GM23338 (cell line): ENCODE results near the gene TM9SF2. TPM values are rescaled to one million over a fixed set of nuclear protein-coding genes. Genes with fewer than 3 reads are reported as not detected.

Source experiments
- ATAC-seq: fragments of 200-7000 bp; cut with Tn5 transposase; 3 replicates; pipeline ENCODE4 v1.9.1; 2020
- DNase-seq: peaks from one replicate; pipeline ENCODE4 v3.0.0-alpha.2; 2015; ENCODE audit warnings: low spot score
- H2AFZ ChIP-seq: fragments of 200-600 bp; sonication (generic); 2 replicates; pipeline ENCODE4 v1.8.0; 2016; ENCODE audit warnings: antibody characterized with exemption, mild to moderate bottlenecking, moderate library complexity
- H3F3A ChIP-seq: fragments of 200-600 bp; sonication (generic); replicated peaks from 2 replicates; pipeline ENCODE4 v1.8.0; 2017; ENCODE audit warnings: antibody characterized with exemption, mixed run types, low read depth
- H3K27ac ChIP-seq: fragments of 200-600 bp; sonication (generic); 2 replicates; pipeline ENCODE4 v1.6.1; 2016; ENCODE audit warnings: low read depth
- H3K27me3 ChIP-seq: fragments of 200-600 bp; sonication (generic); 2 replicates; pipeline ENCODE4 v1.8.0; 2016; ENCODE audit warnings: mild to moderate bottlenecking, mixed run types, moderate library complexity; ENCODE audit not compliant: insufficient read depth
- H3K36me3 ChIP-seq: fragments of 200-600 bp; sonication (generic); 2 replicates; pipeline ENCODE4 v1.8.0; 2016; ENCODE audit warnings: mild to moderate bottlenecking; ENCODE audit not compliant: insufficient read depth
- H3K4me1 ChIP-seq: fragments of 200-600 bp; sonication (generic); 2 replicates; pipeline ENCODE4 v1.8.0; 2016; ENCODE audit warnings: mild to moderate bottlenecking, moderate library complexity; ENCODE audit not compliant: insufficient read depth
- H3K4me2 ChIP-seq: fragments of 200-600 bp; sonication (generic); 2 replicates; pipeline ENCODE4 v1.7.1; 2017; ENCODE audit warnings: mixed run types
- H3K4me3 ChIP-seq: fragments of 200-600 bp; sonication (generic); 2 replicates; pipeline ENCODE4 v1.6.1; 2016; ENCODE audit warnings: mixed run types
- H3K79me2 ChIP-seq: fragments of 200-600 bp; sonication (generic); replicated peaks from 2 replicates; pipeline ENCODE4 v1.8.0; 2017; ENCODE audit warnings: mild to moderate bottlenecking; ENCODE audit not compliant: insufficient read depth
- H3K9me2 ChIP-seq: fragments of 200-600 bp; sonication (generic); 2 replicates; pipeline ENCODE4 v1.8.0; 2017; ENCODE audit not compliant: insufficient read depth
- H4K20me1 ChIP-seq: fragments of 200-600 bp; sonication (generic); replicated peaks from 2 replicates; pipeline ENCODE4 v1.8.0; 2017; ENCODE audit warnings: mild to moderate bottlenecking; ENCODE audit not compliant: insufficient read depth
- H3K27ac Mint-ChIP-seq: 2 replicates; pipeline ENCODE4 v1.8.0; 2020; ENCODE audit warnings: inconsistent platforms, mild to moderate bottlenecking, moderate library complexity, mixed read lengths
- H3K27me3 Mint-ChIP-seq: 3 replicates; pipeline ENCODE4 v1.8.0; 2022; ENCODE audit warnings: low read depth, mild to moderate bottlenecking, moderate library complexity, mixed read lengths, inconsistent platforms; ENCODE audit not compliant: insufficient read depth, poor library complexity
- H3K36me3 Mint-ChIP-seq: 3 replicates; pipeline ENCODE4 v1.8.0; 2021; ENCODE audit warnings: low read depth, mild to moderate bottlenecking, inconsistent platforms, moderate library complexity, mixed read lengths
- H3K4me1 Mint-ChIP-seq: 3 replicates; pipeline ENCODE4 v1.8.0; 2020; ENCODE audit warnings: mild to moderate bottlenecking, inconsistent platforms, mixed read lengths
- H3K4me3 Mint-ChIP-seq: 3 replicates; pipeline ENCODE4 v1.8.0; 2021; ENCODE audit warnings: moderate library complexity, mild to moderate bottlenecking, inconsistent platforms, mixed read lengths
- H3K9me3 Mint-ChIP-seq: 3 replicates; pipeline ENCODE4 v1.8.0; 2020; ENCODE audit warnings: moderate library complexity, mild to moderate bottlenecking, inconsistent platforms, mixed read lengths
- CREB1 ChIP-seq: fragments of 250-450 bp; sonication (Bioruptor Pico); IDR thresholded peaks from 2 replicates; pipeline ENCODE4 v1.5.0; 2020; ENCODE audit warnings: low read depth, mild to moderate bottlenecking, moderate library complexity
- CTCF ChIP-seq, 2 experiments: fragments of 200-600 bp in 1 of 2; sonication (generic) in 1 of 2; conservative IDR thresholded peaks; 2 replicates each; pipeline versions ENCODE4 v1.5.1 to v1.6.1; 2016 to 2017; ENCODE audit warnings: antibody characterized with exemption in 2 of 2, low read depth in 2 of 2, mild to moderate bottlenecking in 2 of 2, moderate library complexity in 1 of 2
- ETS1 ChIP-seq: IDR thresholded peaks from 2 replicates; pipeline ENCODE4 v1.6.1; 2016; ENCODE audit warnings: antibody characterized with exemption
- EZH2 ChIP-seq: fragments of 200-600 bp; sonication (generic); IDR thresholded peaks from one replicate; pipeline ENCODE4 v1.8.0; 2017; ENCODE audit warnings: antibody characterized with exemption, mild to moderate bottlenecking, low read depth; ENCODE audit not compliant: unreplicated experiment
- EZH2phosphoT487 ChIP-seq: fragments of 200-600 bp; sonication (generic); IDR thresholded peaks from one replicate; pipeline ENCODE4 v1.8.1; 2018; ENCODE audit warnings: antibody characterized with exemption; ENCODE audit not compliant: unreplicated experiment
- JUNB ChIP-seq: IDR thresholded peaks from one replicate; pipeline ENCODE4 v1.6.1; 2016; ENCODE audit warnings: antibody characterized with exemption; ENCODE audit not compliant: unreplicated experiment
- NANOG ChIP-seq: IDR thresholded peaks from 2 replicates; pipeline ENCODE4 v1.6.1; 2016; ENCODE audit warnings: antibody characterized with exemption, borderline replicate concordance
- POLR2AphosphoS5 ChIP-seq: IDR thresholded peaks from 2 replicates; pipeline ENCODE4 v1.6.1; 2016; ENCODE audit warnings: antibody characterized with exemption, low read depth
- STAT1 ChIP-seq: IDR thresholded peaks from one replicate; pipeline ENCODE4 v1.6.1; 2016; ENCODE audit warnings: antibody characterized with exemption; ENCODE audit not compliant: unreplicated experiment
- ZNF114 ChIP-seq: fragments of 250-450 bp; sonication (Bioruptor Pico); IDR thresholded peaks from 2 replicates; pipeline ENCODE4 v1.5.0; 2020; ENCODE audit warnings: mild to moderate bottlenecking, moderate library complexity
- ZNF331 ChIP-seq: fragments of 250-450 bp; sonication (Bioruptor Pico); IDR thresholded peaks from 2 replicates; pipeline ENCODE4 v1.5.0; 2020; ENCODE audit warnings: low read depth, mild to moderate bottlenecking, moderate library complexity
- ZNF462 ChIP-seq: fragments of 250-450 bp; sonication (Bioruptor Pico); IDR thresholded peaks from 2 replicates; pipeline ENCODE4 v1.5.0; 2020; ENCODE audit warnings: mild to moderate bottlenecking, moderate library complexity
- polyA plus RNA-seq: library from polyadenylated mRNA; unstranded; fragments of >200 nt; fragmentation: Nextera tagmentation; extraction: Ambion mirVana; gene quantifications from 2 replicates; pipeline ENCODE4 v1.2.1, GENCODE V29; 2016
- total RNA-seq: library from RNA; depleted of rRNA; stranded (reverse); fragments of >200 nt; shearing (Covaris generic); gene quantifications from 2 replicates; pipeline ENCODE4 v1.2.3, GENCODE V29; 2014
- TF ChIP-seq, protein P1 (sequence below): IDR thresholded peaks from one replicate; pipeline ENCODE4 v1.6.1; 2018; ENCODE audit warnings: antibody characterized with exemption; ENCODE audit not compliant: unreplicated experiment

The TM9SF2 gene
- total and polyA plus RNA-seq, 2 experiments from 2014 or later: 50.5 to 115 TPM

- Mint-ChIP-seq H3K27me3 (peaks cover 3% of the 10 kb centered on the region), H3K27ac (no peak overlapping the region), H3K4me1 (peaks cover 21% of the 10 kb centered on the region), H3K36me3 (no peaks in the 10 kb centered on the region), H3K4me3 (no peak overlapping the region), H3K9me3 (no peaks in the 10 kb centered on the region)
- peak; percentile 41; the same call in 2 of the 3 replicates for ATAC-seq
- DNase-seq: no peak
- no peak overlapping the region for H3K4me3 ChIP-seq
- no peaks in the 10 kb centered on the region for H3K79me2 ChIP-seq
- H2AFZ ChIP-seq: no peak overlapping the region
- H3K4me1 ChIP-seq: peaks cover 12% of the 10 kb centered on the region
- H3K36me3 ChIP-seq: no peaks in the 10 kb centered on the region
- no peaks in the 10 kb centered on the region for H3K27me3 ChIP-seq
- no peaks in the 10 kb centered on the region for H3F3A ChIP-seq
- H3K4me2 ChIP-seq: no peak overlapping the region
- no peak overlapping the region for H3K27ac ChIP-seq
- TF ChIP-seq STAT1 (no peak), EZH2 (no peak), ETS1 (no peak), ZNF331 (CRISPR knock-in tag) (no peak), NANOG (no peak), ZNF462 (CRISPR knock-in tag) (no peak), CTCF (conservative IDR thresholded peaks at IDR 0.05; ENCODE audit: low read depth in 2 of 2) (no peak), CREB1 (CRISPR knock-in tag) (no peak), EZH2phosphoT487 (no peak), JUNB (no peak), POLR2AphosphoS5 (no peak), ZNF114 (CRISPR knock-in tag) (no peak)
- TF ChIP-seq, protein P1, sequence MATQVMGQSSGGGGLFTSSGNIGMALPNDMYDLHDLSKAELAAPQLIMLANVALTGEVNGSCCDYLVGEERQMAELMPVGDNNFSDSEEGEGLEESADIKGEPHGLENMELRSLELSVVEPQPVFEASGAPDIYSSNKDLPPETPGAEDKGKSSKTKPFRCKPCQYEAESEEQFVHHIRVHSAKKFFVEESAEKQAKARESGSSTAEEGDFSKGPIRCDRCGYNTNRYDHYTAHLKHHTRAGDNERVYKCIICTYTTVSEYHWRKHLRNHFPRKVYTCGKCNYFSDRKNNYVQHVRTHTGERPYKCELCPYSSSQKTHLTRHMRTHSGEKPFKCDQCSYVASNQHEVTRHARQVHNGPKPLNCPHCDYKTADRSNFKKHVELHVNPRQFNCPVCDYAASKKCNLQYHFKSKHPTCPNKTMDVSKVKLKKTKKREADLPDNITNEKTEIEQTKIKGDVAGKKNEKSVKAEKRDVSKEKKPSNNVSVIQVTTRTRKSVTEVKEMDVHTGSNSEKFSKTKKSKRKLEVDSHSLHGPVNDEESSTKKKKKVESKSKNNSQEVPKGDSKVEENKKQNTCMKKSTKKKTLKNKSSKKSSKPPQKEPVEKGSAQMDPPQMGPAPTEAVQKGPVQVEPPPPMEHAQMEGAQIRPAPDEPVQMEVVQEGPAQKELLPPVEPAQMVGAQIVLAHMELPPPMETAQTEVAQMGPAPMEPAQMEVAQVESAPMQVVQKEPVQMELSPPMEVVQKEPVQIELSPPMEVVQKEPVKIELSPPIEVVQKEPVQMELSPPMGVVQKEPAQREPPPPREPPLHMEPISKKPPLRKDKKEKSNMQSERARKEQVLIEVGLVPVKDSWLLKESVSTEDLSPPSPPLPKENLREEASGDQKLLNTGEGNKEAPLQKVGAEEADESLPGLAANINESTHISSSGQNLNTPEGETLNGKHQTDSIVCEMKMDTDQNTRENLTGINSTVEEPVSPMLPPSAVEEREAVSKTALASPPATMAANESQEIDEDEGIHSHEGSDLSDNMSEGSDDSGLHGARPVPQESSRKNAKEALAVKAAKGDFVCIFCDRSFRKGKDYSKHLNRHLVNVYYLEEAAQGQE: no peak
- no peaks in the 10 kb centered on the region for H4K20me1 ChIP-seq
- H3K9me2 ChIP-seq: no peaks in the 10 kb centered on the region
Observed at GRCh38 chr13:99471221-99472121, 29.8 kb upstream of the TM9SF2 start.
